ENCODE results near the gene FHIP1B.

GRCh38 chr11:6269994-6270393 is 35.6 kb upstream of the FHIP1B start:
- TF ChIP-seq CTCF (IDR thresholded peaks at IDR 0.05 in 8 of 11, conservative IDR thresholded peaks at IDR 0.05 in 3 of 11) (peak in 1 of 11 experiments; percentile 41), POLR2AphosphoS5 (IDR thresholded peaks at IDR 0.05) (no peak), POLR2A (IDR thresholded peaks at IDR 0.05) (no peak)

Measured in spleen (tissue), 7 donors.